Ectodermal cell (in vitro differentiated cells): Measurements from ENCODE around the gene NPB.

Source experiments
- H3K27ac ChIP-seq: 2 replicates; pipeline ENCODE4 v1.7.0; 2013; ENCODE audit warnings: mild to moderate bottlenecking, low read depth, low read length; ENCODE audit not compliant: insufficient read depth, poor library complexity, severe bottlenecking
- H3K27me3 ChIP-seq: 2 replicates; pipeline ENCODE4 v1.7.0; 2013; ENCODE audit warnings: mild to moderate bottlenecking, low read length; ENCODE audit not compliant: insufficient read depth, control insufficient read depth, poor library complexity, severe bottlenecking
- H3K36me3 ChIP-seq: one replicate; pipeline ENCODE4 v1.7.0; 2013; ENCODE audit warnings: low read length; ENCODE audit not compliant: control insufficient read depth, insufficient read depth
- H3K4me1 ChIP-seq: one replicate; pipeline ENCODE4 v1.7.0; 2013; ENCODE audit warnings: low read length; ENCODE audit not compliant: control insufficient read depth, insufficient read depth
- H3K4me3 ChIP-seq: 2 replicates; pipeline ENCODE4 v1.7.0; 2013; ENCODE audit warnings: low read depth, low read length, control low read depth; ENCODE audit not compliant: insufficient read depth
- H3K9me3 ChIP-seq: 2 replicates; pipeline ENCODE4 v1.7.0; 2013; ENCODE audit warnings: mild to moderate bottlenecking, low read length, moderate library complexity; ENCODE audit not compliant: control insufficient read depth
- WGBS, 2 experiments: methylation state at CpG; one replicate each; pipeline ENCODE4 v1.1.7; 2013; ENCODE audit warnings: missing lambda C conversion rate in 2 of 2; 5-methylcytosine and 5-hydroxymethylcytosine counted together

Gene NPB

DNA sequence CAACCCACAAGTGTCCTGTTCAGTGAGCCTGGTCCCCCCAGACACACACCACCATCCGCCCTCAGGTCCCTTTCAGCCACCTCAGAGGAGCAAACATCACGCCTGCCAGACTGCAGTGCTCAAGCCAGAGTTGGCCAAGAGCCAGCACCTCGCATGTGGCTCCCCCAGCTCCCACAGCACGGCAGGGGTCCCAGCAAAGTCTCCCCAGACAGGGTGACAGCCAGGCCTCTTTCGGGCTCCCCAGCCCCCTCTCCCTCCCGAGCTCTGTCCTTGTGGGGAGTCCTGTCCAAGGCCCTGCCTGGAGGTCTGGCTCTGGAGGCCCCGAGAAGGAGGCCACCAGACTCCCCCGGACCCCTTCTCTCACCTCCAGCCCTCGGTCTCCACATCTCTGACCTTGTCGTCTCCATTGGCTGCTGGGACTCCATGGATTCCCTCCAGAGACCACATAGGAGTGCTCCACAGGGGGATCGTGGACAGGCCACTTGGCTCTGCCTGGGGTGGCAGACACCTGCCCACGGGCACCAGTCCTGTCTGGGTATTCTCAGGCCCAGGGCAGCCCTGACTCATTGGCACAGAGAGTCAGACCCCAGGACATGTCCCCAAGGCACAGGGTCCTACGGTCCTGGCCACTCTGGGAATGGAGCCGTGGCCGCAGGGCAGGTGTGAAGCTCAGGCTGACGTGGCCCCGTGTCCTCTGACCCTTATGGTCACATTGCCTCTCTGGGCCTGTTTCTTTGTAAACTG, 46.8 kb downstream of the NPB start:
- Histone ChIP-seq H3K27ac (no peak overlapping the region), H3K27me3 (no peaks in the 10 kb centered on the region), H3K4me1 (peaks cover 7% of the 10 kb centered on the region), H3K9me3 (no peaks in the 10 kb centered on the region), H3K36me3 (no peaks in the 10 kb centered on the region), H3K4me3 (no peak overlapping the region)
- WGBS, 2 experiments: 89 to 90% methylated on average over 17 of the region's 17 CpGs

DNA sequence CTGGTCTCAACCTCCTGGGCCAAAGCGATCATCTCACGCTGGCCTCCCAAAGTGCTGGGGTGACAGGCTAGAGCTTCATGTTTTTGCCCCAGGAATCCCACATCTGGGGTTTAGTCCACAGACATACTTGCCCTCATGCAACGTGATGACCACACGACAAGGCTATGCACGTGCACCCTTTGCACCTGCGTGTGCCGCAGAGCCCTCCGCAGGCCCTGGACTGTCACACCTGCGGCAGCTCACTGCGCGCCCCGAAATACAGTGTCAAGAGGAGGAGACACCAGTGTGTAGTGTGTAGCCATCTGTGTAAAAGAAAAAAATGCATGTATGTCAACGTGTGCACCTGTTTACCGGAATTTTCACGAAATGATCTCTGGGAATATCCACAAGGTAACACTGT, 48.5 kb downstream of the NPB start:
- no peaks in the 10 kb centered on the region for H3K36me3 ChIP-seq
- H3K4me3 ChIP-seq: no peak overlapping the region
- H3K27ac ChIP-seq: no peak overlapping the region
- no peaks in the 10 kb centered on the region for H3K4me1 ChIP-seq
- no peaks in the 10 kb centered on the region for H3K9me3 ChIP-seq
- H3K27me3 ChIP-seq: no peaks in the 10 kb centered on the region
- WGBS, 2 experiments: 88 to 90% methylated on average over 15 of the region's 15 CpGs

DNA sequence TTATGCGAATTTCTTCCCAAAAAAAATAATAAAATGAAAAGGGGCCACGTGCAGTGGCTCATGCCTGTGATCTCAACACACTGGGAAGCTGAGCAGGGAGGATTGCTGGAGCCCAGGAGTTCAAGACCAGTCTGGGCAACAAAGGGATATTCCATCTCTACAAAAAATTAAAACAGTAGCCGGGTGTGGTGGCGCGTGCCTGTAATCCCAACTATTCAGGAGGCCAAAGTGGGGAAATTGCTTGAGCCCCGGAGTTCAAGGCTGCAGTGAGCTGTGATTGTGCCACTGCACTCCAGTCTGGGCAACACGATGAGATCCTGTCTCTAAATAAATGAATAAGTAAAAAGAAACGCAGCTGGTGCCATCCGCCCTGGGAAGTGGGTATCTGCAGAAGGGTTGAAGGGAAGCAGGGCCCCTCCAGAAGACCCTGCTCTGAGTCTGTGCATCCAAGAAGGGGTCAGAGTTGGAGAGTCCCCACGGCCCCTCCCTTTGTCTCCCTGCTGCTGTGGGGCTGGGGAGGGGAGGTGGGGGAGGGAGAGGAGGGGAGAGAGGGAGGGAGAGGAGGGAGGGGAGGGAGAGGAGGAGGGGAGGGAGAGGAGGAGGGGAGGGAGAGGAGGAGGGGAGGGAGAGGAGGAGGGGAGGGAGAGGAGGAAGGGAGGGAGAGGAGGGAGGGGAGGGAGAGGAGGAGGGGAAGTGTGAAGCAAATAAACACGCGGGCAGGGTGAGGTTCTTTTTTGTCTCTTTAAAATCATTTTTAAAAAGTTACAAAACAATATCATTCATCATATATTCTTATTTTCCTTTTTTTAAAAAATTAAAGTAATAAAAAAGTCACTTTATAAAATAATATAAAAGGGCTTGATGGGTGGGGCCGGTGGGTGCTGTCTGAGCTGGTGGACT, 50.0 kb downstream of the NPB start:
- WGBS, 2 experiments: 80 to 83% methylated on average over 10 of the region's 13 CpGs
- Histone ChIP-seq H3K27ac (no peak overlapping the region), H3K36me3 (no peaks in the 10 kb centered on the region), H3K4me1 (no peaks in the 10 kb centered on the region), H3K4me3 (no peak overlapping the region), H3K9me3 (no peaks in the 10 kb centered on the region), H3K27me3 (peaks cover 2% of the 10 kb centered on the region)
